ENCODE data around the gene UTS2R. TPM values are rescaled to one million over a fixed set of nuclear protein-coding genes. Genes with fewer than 3 reads are reported as not detected.

UTS2R gene
- total RNA-seq, 2 experiments from 2014 or later: not detected

- peaks cover 18% of the 10 kb centered on the region for H3K36me3 Mint-ChIP-seq (ENCODE audit: low read depth)
- H3K4me1 Mint-ChIP-seq (ENCODE audit: low read depth): peaks cover 18% of the 10 kb centered on the region
- H3K27ac Mint-ChIP-seq: no peak overlapping the region
- no peaks in the 10 kb centered on the region for H3K27me3 Mint-ChIP-seq
- no peaks in the 10 kb centered on the region for H3K9me3 Mint-ChIP-seq
- ATAC-seq: no peak
- H3K4me3 Mint-ChIP-seq: no peak overlapping the region
- ChIA-PET POLR2A (no interaction called here), CTCF (interaction anchor here (1.1 kb wide), 1 partner anchor 83 kb away, joined by 3 read pairs; no protein-coding TSS in a partner anchor)
- intact Hi-C loops (cut with micrococcal nuclease): no loop called here
- TF ChIP-seq CTCF (IDR thresholded peaks at IDR 0.05): no peak
- DNase-seq: no peak
These were observed 32.4 kb downstream of the UTS2R start for GRCh38 chr17:82403662-82404660.

- intact Hi-C loops (cut with micrococcal nuclease): no loop called here
- ChIA-PET CTCF (no interaction called here), POLR2A (interaction anchor here (0.6 kb wide), 1 partner anchor 28 kb away, joined by 3 read pairs; no protein-coding TSS in a partner anchor)
- no peak overlapping the region for H3K4me3 Mint-ChIP-seq
- no peaks in the 10 kb centered on the region for H3K9me3 Mint-ChIP-seq
- DNase-seq (no peak), ATAC-seq (no peak)
- H3K4me1 Mint-ChIP-seq (ENCODE audit: low read depth): peaks cover 18% of the 10 kb centered on the region
- H3K36me3 Mint-ChIP-seq (ENCODE audit: low read depth): peaks cover 21% of the 10 kb centered on the region
- no peaks in the 10 kb centered on the region for H3K27me3 Mint-ChIP-seq
- no peak for TF ChIP-seq CTCF (IDR thresholded peaks at IDR 0.05)
- H3K27ac Mint-ChIP-seq: no peak overlapping the region
These were observed 33.5 kb downstream of the UTS2R start for GRCh38 chr17:82405051-82405450.

- intact Hi-C loops (cut with micrococcal nuclease): no loop called here
- Mint-ChIP-seq H3K9me3 (no peaks in the 10 kb centered on the region), H3K27ac (no peak overlapping the region), H3K27me3 (no peaks in the 10 kb centered on the region), H3K4me3 (no peak overlapping the region), H3K36me3 (ENCODE audit: low read depth) (peaks cover 18% of the 10 kb centered on the region), H3K4me1 (ENCODE audit: low read depth) (peaks cover 10% of the 10 kb centered on the region)
- CTCF ChIA-PET: no interaction called here
- POLR2A ChIA-PET: no interaction called here
- DNase-seq (no peak), ATAC-seq (no peak)
- TF ChIP-seq CTCF (IDR thresholded peaks at IDR 0.05): no peak
These were observed 34.6 kb downstream of the UTS2R start for GRCh38 chr17:82406131-82406671.

GRCh38 chr17:82407255-82407654 lies 35.7 kb downstream of the UTS2R start:
- TF ChIP-seq CTCF (IDR thresholded peaks at IDR 0.05): no peak
- Mint-ChIP-seq H3K27ac (no peak overlapping the region), H3K4me1 (ENCODE audit: low read depth) (peaks cover 6% of the 10 kb centered on the region), H3K36me3 (ENCODE audit: low read depth) (peaks cover 16% of the 10 kb centered on the region), H3K27me3 (no peaks in the 10 kb centered on the region), H3K4me3 (no peak overlapping the region), H3K9me3 (no peaks in the 10 kb centered on the region)
- DNase-seq (peak; percentile 37), ATAC-seq (no peak)
- ChIA-PET POLR2A (interaction anchor here (0.6 kb wide), 1 partner anchor 17 kb away, joined by 3 read pairs; no protein-coding TSS in a partner anchor), CTCF (no interaction called here)
- intact Hi-C loops (cut with micrococcal nuclease): no loop called here

Measured in activated CD8-positive, alpha-beta T cell treated with anti-CD3 and anti-CD28 coated beads for 36 hours (primary cell).